Activated T-cell treated with anti-CD3 and anti-CD28 coated beads, Interleukin-2, amount 50 U/mL, for 4 hours (primary cell): Measurements from ENCODE around the gene ADIPOR2. TPM values are rescaled to one million over a fixed set of nuclear protein-coding genes. Genes with fewer than 3 reads are reported as not detected.
"Not testable (repeated sequence)": the region's sequence is repeated elsewhere in the genome, so short reads cannot be mapped to it uniquely, and the experiment has no call there.

Source experiments
- ATAC-seq, 2 donors: fragments of 200-7000 bp; cut with Tn5 transposase; one replicate each; pipeline ENCODE4 v1.10.0; 2021
- DNase-seq: peaks from one replicate; pipeline ENCODE4 v3.0.0-alpha.2; 2020
- H3K27me3 Mint-ChIP-seq: one replicate; pipeline ENCODE4 v1.8.0; 2021; ENCODE audit warnings: low read depth, mixed read lengths
- H3K36me3 Mint-ChIP-seq: one replicate; pipeline ENCODE4 v1.8.0; 2022; ENCODE audit warnings: mixed read lengths; ENCODE audit not compliant: insufficient read depth
- H3K4me1 Mint-ChIP-seq: one replicate; pipeline ENCODE4 v1.8.0; 2021; ENCODE audit warnings: low read depth, mixed read lengths
- H3K4me3 Mint-ChIP-seq: one replicate; pipeline ENCODE4 v1.8.0; 2021; ENCODE audit warnings: mild to moderate bottlenecking, moderate library complexity, mixed read lengths
- H3K9me3 Mint-ChIP-seq: one replicate; pipeline ENCODE4 v1.8.0; 2021; ENCODE audit warnings: mixed read lengths
- total RNA-seq, 3 donors: library from RNA; stranded (reverse); gene quantifications; one replicate each; pipeline ENCODE4 v1.2.1, GENCODE V29; 2021

The ADIPOR2 gene
- total RNA-seq, 3 donors from 2014 or later = 45.0 to 54.2 (median 46.8) TPM

DNA sequence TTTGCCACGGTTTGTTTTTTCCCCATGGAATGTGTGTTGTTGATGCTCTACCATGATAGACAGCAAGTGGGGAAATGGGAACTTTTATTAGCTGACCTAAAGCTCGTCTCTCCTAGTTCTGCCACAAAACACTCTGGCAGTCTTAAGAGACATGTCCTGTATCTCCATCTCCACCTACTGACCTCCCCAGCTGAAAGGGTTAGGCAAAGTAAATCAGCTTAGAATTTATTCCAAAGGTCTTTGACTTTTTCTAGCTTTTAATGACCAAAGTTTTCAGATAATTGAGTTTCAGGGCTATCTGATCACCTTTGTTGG lies 9.4 kb upstream of the ADIPOR2 start:
- no peaks in the 10 kb centered on the region for H3K9me3 Mint-ChIP-seq
- H3K4me3 Mint-ChIP-seq = no peak overlapping the region
- DNase-seq (no peak), ATAC-seq (no peak)
- no peaks in the 10 kb centered on the region for H3K36me3 Mint-ChIP-seq
- H3K27me3 Mint-ChIP-seq = peaks cover 2% of the 10 kb centered on the region
- no peaks in the 10 kb centered on the region for H3K4me1 Mint-ChIP-seq

DNA sequence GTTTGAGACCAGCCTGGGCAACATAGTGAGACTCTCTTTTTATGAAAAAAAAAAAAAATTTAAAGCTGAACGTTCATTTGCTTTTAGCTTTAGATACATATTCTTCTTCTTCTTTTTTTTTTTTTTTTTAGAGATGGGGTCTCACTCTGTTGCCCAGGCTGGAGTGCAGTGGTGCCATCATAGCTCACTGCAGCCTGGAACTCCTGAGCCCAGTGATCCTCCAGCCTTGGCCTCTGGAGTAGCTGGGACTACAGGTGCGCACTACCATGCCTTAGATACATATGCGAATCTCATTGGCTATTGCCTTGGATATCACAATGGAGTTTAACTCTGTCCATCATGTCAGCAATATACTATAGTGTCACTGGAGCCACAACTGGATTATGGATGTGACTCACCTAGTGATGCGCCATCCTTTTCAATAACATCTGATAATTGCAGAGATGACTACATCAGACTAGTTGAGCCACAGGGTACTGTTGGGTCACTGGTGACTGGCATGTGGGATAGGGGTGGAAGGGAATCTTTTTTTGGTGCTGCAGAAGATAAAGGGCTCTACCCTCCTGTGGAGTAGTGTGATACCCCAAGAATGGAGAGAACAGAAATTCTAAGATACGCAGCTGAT lies 2.7 kb upstream of the ADIPOR2 start:
- ATAC-seq (no peak), DNase-seq (no peak)
- H3K4me1 Mint-ChIP-seq = peaks cover 30% of the 10 kb centered on the region
- H3K36me3 Mint-ChIP-seq = peaks cover 1% of the 10 kb centered on the region
- no peaks in the 10 kb centered on the region for H3K27me3 Mint-ChIP-seq
- peak overlapping the region; percentile 35 for H3K4me3 Mint-ChIP-seq
- H3K9me3 Mint-ChIP-seq = no peaks in the 10 kb centered on the region

DNA sequence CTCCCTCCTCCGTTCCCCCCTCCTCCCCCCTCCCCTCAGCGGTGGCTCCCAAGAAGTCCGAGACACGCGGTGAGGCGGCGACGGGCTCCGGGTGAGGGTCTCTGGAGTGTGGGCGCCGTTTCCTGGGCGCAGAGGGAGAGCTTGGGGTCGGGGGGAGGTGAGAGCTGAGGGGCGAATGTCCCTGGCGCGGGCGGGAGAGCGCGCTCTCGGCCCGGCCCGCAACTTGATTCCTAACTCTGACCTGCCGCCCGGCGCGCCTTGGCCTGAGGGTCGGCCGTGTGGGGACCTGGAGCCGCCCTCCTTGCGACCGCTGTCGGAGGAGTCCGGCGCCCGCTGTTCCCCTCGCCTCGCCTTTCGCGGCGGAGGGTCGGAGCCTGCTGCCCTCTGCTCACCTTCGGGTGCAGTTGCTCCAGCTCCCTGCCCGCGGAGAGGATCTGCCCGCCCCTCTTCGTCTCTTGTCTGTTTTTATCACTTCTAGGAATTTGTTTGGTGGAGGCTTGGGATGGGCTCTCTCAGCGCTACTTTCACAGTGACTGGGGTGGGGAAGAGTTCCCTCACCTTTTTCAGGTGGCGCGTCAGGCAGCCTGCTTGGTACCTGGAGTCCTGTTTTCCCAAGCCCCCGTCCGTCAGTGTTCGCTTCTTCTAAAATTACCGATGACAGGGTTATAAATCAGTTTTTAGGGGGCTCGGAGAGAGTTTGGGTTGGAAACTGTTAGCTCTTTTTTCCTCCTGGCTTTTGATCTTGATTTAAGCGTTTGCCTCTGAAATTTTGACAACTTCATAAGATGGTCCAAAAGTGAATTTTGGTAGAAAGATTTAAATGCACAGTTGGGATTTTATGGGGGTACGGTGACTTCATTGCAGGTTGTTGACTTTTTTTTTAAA lies 495 bp downstream of the ADIPOR2 start:
- Mint-ChIP-seq H3K9me3 (no peaks in the 10 kb centered on the region), H3K36me3 (peaks cover 5% of the 10 kb centered on the region), H3K27me3 (no peaks in the 10 kb centered on the region), H3K4me1 (peaks cover 48% of the 10 kb centered on the region), H3K4me3 (peak overlapping the region; percentile 97)
- no peak for DNase-seq
- peak; percentile 42 to 47 for ATAC-seq

DNA sequence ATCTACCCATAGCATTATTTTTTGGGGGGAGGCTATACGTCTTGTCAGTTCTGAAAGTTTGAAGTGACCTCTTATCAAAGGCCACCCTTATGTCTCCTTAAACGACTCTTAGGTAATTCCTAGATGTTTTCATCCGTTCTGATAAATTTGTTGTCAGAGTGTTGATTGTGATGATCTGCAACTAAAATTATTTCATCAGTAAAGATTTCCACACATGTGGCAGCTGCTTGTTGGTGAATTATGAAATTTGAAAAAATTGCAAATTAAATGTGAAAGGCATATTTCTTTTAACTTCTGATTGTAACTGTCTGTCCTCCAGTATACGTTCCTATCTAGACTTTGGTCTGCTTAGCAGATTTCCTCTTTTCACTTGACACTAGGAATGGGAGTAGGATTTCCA lies 1.4 kb downstream of the ADIPOR2 start:
- DNase-seq (no peak), ATAC-seq (no peak)
- Mint-ChIP-seq H3K9me3 (no peaks in the 10 kb centered on the region), H3K4me3 (peak overlapping the region; percentile 97), H3K4me1 (peaks cover 57% of the 10 kb centered on the region), H3K36me3 (peaks cover 7% of the 10 kb centered on the region), H3K27me3 (no peaks in the 10 kb centered on the region)

DNA sequence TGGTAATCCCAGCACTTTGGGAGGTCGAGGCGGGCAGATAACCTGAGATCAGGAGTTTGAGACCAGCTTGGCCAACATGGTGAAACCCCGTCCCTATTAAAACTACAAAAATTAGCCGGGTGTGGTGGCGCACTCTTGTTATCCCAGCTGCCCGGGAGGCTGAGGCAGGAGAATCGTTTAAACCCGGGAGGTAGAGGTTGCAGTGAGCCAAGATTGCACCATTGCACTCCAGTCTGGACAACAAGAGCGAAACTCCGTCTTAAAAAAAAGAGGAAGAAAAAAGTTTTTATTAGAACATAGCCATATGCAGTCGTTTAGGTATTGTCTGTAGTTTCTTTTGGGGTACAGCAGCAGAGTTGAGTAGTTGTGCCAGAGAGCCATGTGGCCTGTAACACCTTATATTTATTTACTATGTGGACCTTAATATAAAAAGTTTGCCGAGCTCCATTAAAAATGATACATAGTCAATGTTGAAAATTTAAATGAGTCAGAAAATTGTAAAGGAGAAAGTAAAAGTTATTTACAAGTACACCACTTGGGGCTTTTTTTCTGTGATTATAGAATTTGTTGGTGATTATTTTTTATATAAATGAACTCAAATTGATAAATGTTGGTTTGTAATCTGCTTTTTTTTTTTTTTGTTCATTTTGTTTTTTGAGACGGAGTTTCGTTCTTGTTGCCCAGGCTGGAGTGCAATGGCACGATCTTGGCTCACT lies 2.2 kb downstream of the ADIPOR2 start:
- Mint-ChIP-seq H3K4me3 (peak overlapping the region; percentile 54), H3K4me1 (peaks cover 65% of the 10 kb centered on the region), H3K9me3 (no peaks in the 10 kb centered on the region)

DNA sequence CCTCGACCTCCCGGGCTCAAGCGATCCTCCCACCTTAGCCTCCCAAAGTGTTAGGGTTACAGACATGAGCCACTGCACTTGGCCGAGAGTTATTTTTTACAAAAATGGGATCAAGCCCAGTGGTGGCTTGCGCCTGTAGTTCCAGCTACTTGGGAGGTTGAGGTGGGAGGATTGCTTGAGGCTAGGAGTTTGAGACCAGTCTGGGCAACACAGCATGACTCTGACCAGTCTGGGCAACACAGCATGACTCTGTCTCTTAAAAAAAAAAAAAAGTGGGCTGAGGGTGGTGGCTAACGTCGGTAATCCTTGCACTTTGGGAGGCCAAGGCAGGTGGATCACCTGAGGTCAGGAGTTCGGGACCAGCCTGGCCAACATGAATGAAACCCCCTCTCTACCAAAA lies 4.2 kb downstream of the ADIPOR2 start:
- H3K27me3 Mint-ChIP-seq, H3K9me3 Mint-ChIP-seq, ATAC-seq, DNase-seq, H3K4me3 Mint-ChIP-seq: not testable (repeated sequence)
- Mint-ChIP-seq H3K36me3 (peaks cover 11% of the 10 kb centered on the region), H3K4me1 (peaks cover 70% of the 10 kb centered on the region)

More for the DNA sequence above, 2.2 kb downstream of the ADIPOR2 start:
- DNase-seq = no peak
- Mint-ChIP-seq H3K27me3 (no peaks in the 10 kb centered on the region), H3K36me3 (peaks cover 11% of the 10 kb centered on the region)
- ATAC-seq = no peak

DNA sequence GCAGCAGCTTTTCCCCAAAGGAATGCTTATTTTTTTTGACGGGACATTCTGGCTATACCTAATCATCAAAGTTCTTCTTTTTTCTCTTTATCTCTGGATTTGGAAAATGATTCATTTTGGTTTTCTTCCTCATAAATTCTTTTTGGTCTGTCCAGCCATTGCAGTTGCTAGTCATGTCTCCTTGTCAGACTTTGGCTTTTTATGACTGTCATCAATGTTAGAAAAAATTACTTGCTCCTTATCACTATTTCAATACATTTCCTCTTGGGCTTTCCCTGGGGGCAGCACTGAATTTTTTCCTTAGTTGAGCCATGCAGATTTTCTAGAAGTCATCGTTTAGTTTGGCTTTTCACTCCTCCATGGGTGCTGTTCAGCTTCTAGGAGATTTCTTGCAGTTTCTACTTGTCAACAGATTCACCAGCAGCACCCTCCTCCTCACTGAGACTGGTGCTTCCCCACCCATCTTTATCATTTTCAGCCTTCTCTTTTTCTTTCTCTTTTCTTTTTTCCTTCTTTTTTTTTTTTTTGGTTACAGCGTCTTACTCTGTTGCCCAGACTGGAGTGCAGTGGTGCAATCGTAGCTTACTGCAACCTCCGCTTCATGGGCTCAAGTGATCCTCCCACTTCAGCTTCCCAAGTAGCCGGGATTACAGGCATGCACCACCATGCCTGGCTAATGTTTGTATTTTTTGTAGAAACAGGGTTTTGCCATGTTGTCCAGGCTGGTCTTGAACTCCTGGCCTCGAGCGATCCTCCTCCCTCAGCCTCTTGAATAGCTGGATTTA lies 5.2 kb downstream of the ADIPOR2 start:
- H3K36me3 Mint-ChIP-seq = peaks cover 11% of the 10 kb centered on the region
- no peak for ATAC-seq
- H3K4me1 Mint-ChIP-seq = peaks cover 69% of the 10 kb centered on the region
- no peak for DNase-seq
- no peaks in the 10 kb centered on the region for H3K9me3 Mint-ChIP-seq
- H3K27me3 Mint-ChIP-seq = no peaks in the 10 kb centered on the region
- H3K4me3 Mint-ChIP-seq = peak overlapping the region; percentile 4

DNA sequence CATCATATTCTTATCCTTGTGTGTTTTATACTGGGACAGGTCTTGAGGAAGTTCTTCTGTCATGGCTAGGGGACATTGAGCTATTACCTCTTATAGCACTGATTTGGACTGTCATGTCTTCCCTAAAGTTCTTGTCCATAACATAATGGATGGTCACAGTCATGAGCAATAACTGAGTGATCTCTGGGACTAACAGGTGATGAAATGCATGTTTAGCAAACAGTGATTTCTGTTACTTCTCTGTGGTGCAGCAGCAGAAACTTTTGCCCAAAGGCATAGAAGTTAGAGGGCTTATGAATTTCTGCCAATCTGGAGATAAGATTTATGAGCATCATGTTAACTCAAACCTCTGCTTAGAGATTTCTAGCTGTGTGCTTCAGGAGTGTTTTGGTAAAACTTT lies 5.9 kb downstream of the ADIPOR2 start:
- no peak for ATAC-seq
- H3K36me3 Mint-ChIP-seq = peaks cover 11% of the 10 kb centered on the region
- H3K4me1 Mint-ChIP-seq = peaks cover 64% of the 10 kb centered on the region
- no peak overlapping the region for H3K4me3 Mint-ChIP-seq
- H3K9me3 Mint-ChIP-seq = no peaks in the 10 kb centered on the region
- no peak for DNase-seq
- H3K27me3 Mint-ChIP-seq = no peaks in the 10 kb centered on the region

DNA sequence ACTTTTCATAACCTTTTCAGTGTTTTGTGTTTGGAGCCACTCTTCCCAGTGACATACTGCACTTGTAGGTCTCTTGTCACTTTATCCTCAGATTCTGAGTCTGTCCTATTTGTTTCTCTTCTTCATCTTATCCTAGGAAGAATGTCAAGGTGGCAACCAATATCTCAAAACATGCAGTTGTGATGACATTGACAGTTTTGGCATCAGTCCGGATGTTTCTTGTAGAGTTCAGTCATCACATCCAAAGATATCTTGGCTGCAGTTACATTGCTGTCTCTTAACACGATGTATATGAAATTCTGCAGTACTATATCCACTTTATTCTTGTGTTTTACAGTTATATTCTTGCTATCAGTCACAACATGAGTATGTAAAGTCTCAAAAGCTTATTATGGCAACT lies 6.4 kb downstream of the ADIPOR2 start:
- DNase-seq = no peak
- H3K4me1 Mint-ChIP-seq = peaks cover 64% of the 10 kb centered on the region
- H3K4me3 Mint-ChIP-seq = no peak overlapping the region
- ATAC-seq = no peak
- no peaks in the 10 kb centered on the region for H3K9me3 Mint-ChIP-seq
- no peaks in the 10 kb centered on the region for H3K27me3 Mint-ChIP-seq
- H3K36me3 Mint-ChIP-seq = peaks cover 11% of the 10 kb centered on the region

DNA sequence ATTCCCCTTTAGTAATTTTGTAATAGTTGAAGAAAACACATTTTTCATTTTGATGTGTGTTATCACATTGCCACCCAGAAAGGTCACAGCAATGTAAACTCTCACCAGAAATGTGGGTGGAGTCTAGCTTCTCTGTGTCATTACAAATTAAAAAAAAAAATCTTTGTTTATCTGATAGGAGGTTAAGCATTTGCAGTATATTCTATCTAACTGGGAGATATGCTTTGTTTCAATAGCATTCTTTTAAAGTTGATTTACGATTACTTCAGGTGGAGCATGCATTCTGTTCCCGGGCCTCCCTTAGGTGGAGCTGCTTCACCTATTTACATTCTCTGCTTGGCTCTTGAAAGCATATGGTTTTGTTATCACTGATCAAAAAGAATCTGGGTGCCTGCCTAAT lies 7.8 kb downstream of the ADIPOR2 start:
- Mint-ChIP-seq H3K4me3 (no peak overlapping the region), H3K27me3 (no peaks in the 10 kb centered on the region), H3K4me1 (peaks cover 59% of the 10 kb centered on the region), H3K9me3 (no peaks in the 10 kb centered on the region), H3K36me3 (peaks cover 10% of the 10 kb centered on the region)
- ATAC-seq (no peak), DNase-seq (no peak)

DNA sequence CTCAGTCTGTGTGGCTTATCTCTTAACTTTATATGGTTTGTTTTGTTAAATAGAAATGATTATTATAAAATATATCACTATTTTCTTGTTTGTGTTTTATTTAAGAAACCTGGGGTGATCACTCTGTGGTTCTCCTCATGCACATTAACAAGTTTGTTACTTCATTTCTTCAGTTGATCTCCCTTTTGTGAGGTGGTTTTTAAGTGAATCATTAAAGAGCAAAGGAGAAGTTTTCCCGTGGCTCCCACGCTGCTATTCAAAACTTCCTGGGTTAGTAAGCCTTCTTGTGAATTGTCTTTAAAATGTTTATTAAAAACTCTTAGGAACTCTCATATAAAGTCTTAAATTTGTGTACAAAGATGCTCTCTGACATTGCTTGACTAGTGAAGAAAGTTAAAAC lies 11.8 kb downstream of the ADIPOR2 start:
- Mint-ChIP-seq H3K36me3 (peaks cover 8% of the 10 kb centered on the region), H3K27me3 (no peaks in the 10 kb centered on the region), H3K9me3 (no peaks in the 10 kb centered on the region), H3K4me1 (peaks cover 55% of the 10 kb centered on the region), H3K4me3 (no peak overlapping the region)
- ATAC-seq (no peak), DNase-seq (no peak)

DNA sequence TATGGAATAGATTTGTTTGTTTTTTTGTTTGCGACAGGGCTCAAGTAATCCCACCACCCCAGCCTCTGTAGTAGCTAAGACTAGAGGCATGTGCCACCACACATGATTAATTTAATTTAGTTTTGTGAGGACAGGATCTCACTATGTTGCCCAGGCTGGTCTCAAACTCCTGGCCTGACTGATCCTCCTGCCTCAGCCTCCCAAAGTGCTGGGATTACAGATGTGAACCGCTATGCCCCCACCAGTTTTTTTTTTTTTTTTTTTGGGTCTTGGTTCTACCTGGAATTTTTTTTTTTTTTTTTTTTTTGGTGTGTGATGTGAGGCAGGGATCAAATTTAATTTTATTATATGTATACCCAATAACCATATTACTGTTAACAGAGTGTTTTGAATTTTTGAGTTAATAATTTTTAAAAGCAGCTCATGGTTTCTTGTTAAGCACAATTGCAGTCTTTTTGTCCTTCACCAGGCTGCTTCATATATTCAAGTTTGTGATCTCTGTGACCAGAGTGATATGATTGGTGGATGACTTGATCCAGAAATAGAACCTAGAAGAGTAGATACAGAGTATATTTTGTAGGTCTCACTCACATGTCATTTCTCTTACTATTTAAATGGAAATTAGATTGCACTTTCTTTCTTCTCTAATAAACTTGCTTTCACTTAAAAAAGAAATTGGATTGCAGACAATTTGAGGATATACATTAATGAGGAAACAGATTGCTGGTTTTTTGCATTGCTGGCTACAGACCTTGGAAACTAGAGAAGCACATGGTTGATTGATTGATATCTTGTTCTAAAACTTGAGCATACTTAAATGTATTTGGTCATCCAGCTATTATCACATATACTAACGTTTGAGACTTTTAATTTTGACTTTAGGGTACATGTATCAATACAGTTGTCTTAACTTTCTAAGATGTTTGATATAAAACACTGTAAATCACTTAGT lies 13.2 kb downstream of the ADIPOR2 start:
- no peak for DNase-seq
- Mint-ChIP-seq H3K4me3 (no peak overlapping the region), H3K9me3 (no peaks in the 10 kb centered on the region), H3K27me3 (no peaks in the 10 kb centered on the region), H3K4me1 (peaks cover 50% of the 10 kb centered on the region), H3K36me3 (peaks cover 8% of the 10 kb centered on the region)
- ATAC-seq = no peak
